HepG2 (cell line): ENCODE results near the gene LYPD6B. TPM values are rescaled to one million over a fixed set of nuclear protein-coding genes. Genes with fewer than 3 reads are reported as not detected.

Experiments
- ATAC-seq: fragments of 200-7000 bp; cut with Tn5 transposase; 3 replicates; pipeline ENCODE4 v1.9.1; 2020; ENCODE audit warnings: mild to moderate bottlenecking, moderate library complexity
- BruUV-seq: library from RNA; stranded (reverse); fragments of 400-500 nt; replicated peaks from 2 replicates; lab custom pipeline; 2021; lab: Mats Ljungman, UMichigan
- CTCF ChIA-PET: fragments of 300-600 bp; formaldehyde crosslinking; extraction: SDS; loops from one replicate; lab custom pipeline; 2021; ENCODE audit warnings: low total read pairs, inconsistent platforms, low intra/inter-chr PET ratio; lab: Yijun Ruan, JAX
- POLR2A ChIA-PET: fragments of 350-600 bp; sonication (Branson Sonifier 250); formaldehyde crosslinking; loops from one replicate; lab custom pipeline; 2020; ENCODE audit warnings: antibody characterized with exemption, inconsistent platforms; lab: Yijun Ruan, JAX
- DNase-seq: peaks from one replicate; pipeline ENCODE4 v3.0.0-alpha.2; 2015; ENCODE audit warnings: low spot score
- FAIRE-seq: peaks from 3 replicates; lab custom pipeline; 2011; peaks lifted over from hg19 to GRCh38; lab: Jason Lieb, UNC
- H2AFZ ChIP-seq: one replicate; pipeline ENCODE4 v1.6.1; 2011; ENCODE audit warnings: low read length, inconsistent platforms
- H3K27ac ChIP-seq: fragments of 300-600 bp; 3 replicates; pipeline ENCODE4 v1.8.0; 2011; ENCODE audit warnings: mixed run types, mild to moderate bottlenecking, mixed read lengths, low read length, inconsistent platforms; ENCODE audit not compliant: insufficient read depth; ENCODE audit errors: extremely low read length
- H3K27me3 ChIP-seq, 2 experiments: fragments of 200-600 bp in 1 of 2; 2 replicates in 1 of 2; 3 replicates in 1 of 2; pipeline versions ENCODE4 v1.6.0 to v1.8.0; 2011; ENCODE audit warnings: low read length in 2 of 2, mild to moderate bottlenecking in 2 of 2, moderate library complexity in 2 of 2, inconsistent platforms in 1 of 2; ENCODE audit not compliant: insufficient read depth in 2 of 2, control insufficient read depth in 1 of 2
- H3K36me3 ChIP-seq, 2 experiments: fragments of 200-600 bp in 1 of 2; replicated peaks in 1 of 2; 2 replicates in 1 of 2; 3 replicates in 1 of 2; pipeline versions ENCODE4 v1.5.1 to v1.8.0; 2011; ENCODE audit warnings: low read length in 2 of 2, inconsistent platforms in 1 of 2; ENCODE audit not compliant: insufficient read depth in 2 of 2, control insufficient read depth in 1 of 2
- H3K4me1 ChIP-seq: 2 replicates; pipeline ENCODE4 v1.5.1; 2012; ENCODE audit warnings: low read length, inconsistent platforms; ENCODE audit not compliant: insufficient read depth
- H3K4me2 ChIP-seq: 2 replicates; pipeline ENCODE4 v1.6.0; 2011; ENCODE audit warnings: low read depth, low read length, inconsistent platforms
- H3K4me3 ChIP-seq, 3 experiments: fragments of 200-600 bp in 1 of 3; sonication (generic), shearing (Covaris generic) in 1 of 3; replicated peaks in 1 of 3; 2 replicates each; pipeline ENCODE4 v1.5.1; 2011 to 2016; ENCODE audit warnings: low read length in 3 of 3, inconsistent platforms in 2 of 3, low read depth in 2 of 3, mild to moderate bottlenecking in 2 of 3, control low read depth in 1 of 3, mixed read lengths in 1 of 3; ENCODE audit not compliant: insufficient read depth in 1 of 3
- H3K79me2 ChIP-seq: one replicate; pipeline ENCODE4 v1.6.1; 2011; ENCODE audit warnings: low read length, inconsistent platforms; ENCODE audit not compliant: insufficient read depth
- H3K9ac ChIP-seq: 2 replicates; pipeline ENCODE4 v1.6.0; 2011; ENCODE audit warnings: mild to moderate bottlenecking, low read depth, low read length, inconsistent platforms; ENCODE audit not compliant: insufficient read depth
- H3K9me3 ChIP-seq: 2 replicates; pipeline ENCODE4 v1.5.1; 2012; ENCODE audit warnings: mild to moderate bottlenecking, low read length
- H4K20me1 ChIP-seq: 2 replicates; pipeline ENCODE4 v1.6.0; 2011; ENCODE audit warnings: inconsistent platforms, mild to moderate bottlenecking, low read length, moderate library complexity; ENCODE audit not compliant: insufficient read depth
- ARNT2 ChIP-seq: sonication (generic); formaldehyde crosslinking; IDR thresholded peaks from 2 replicates; pipeline ENCODE4 v1.8.0; 2022; ENCODE audit warnings: mild to moderate bottlenecking, low read depth, missing genetic modification reagents, moderate library complexity
- GABPB1 ChIP-seq: IDR thresholded peaks from 2 replicates; pipeline ENCODE4 v1.6.1; 2016; ENCODE audit warnings: mild to moderate bottlenecking, missing genetic modification reagents, moderate library complexity, missing compliant biosample characterization
- MEIS1 ChIP-seq: sonication (generic); formaldehyde crosslinking; IDR thresholded peaks from 2 replicates; pipeline ENCODE4 v1.9.0; 2021; ENCODE audit warnings: mild to moderate bottlenecking, missing genetic modification reagents, moderate library complexity, borderline replicate concordance
- ZNF225 ChIP-seq: sonication (generic); formaldehyde crosslinking; IDR thresholded peaks from 2 replicates; pipeline ENCODE4 v1.4.0; 2020; ENCODE audit warnings: mild to moderate bottlenecking, missing genetic modification reagents
- WGBS: methylation state at CpG from one replicate; pipeline ENCODE4 v1.1.6; 2017; ENCODE audit warnings: low lambda C conversion rate; 5-methylcytosine and 5-hydroxymethylcytosine counted together
- in situ Hi-C: cut with HindIII; loops from 2 replicates; pipeline ENCODE4 v1.10.0; 2017; ENCODE audit warnings: low pct_unique_long_range_greater_than_20kb; ENCODE audit not compliant: extremely low pct_ligation_motif_present
- intact Hi-C: fragments of 100-400 bp; cut with micrococcal nuclease; formaldehyde crosslinking; loops from one replicate; pipeline ENCODE4 v1.10.0; 2022; ENCODE audit not compliant: unreplicated experiment
- polyA plus RNA-seq, 8 experiments: library from polyadenylated mRNA; depleted of rRNA in 3 of 8; stranded (reverse) in 7 of 8; unstranded in 1 of 8; fragments of >200 nt; fragmentation: Illumina TruSeq in 4 of 8; extraction: Trizol in 4 of 8; gene quantifications; 2 replicates each; pipeline versions ENCODE4 v1.2.1 to v1.2.3, GENCODE V29; 2011 to 2016; ENCODE audit warnings: low read depth in 4 of 8, missing spikeins in 1 of 8, mixed read lengths in 1 of 8; ENCODE audit not compliant: insufficient read depth in 1 of 8
- total RNA-seq, 5 experiments: library from RNA; depleted of rRNA; stranded (reverse); fragments of >200 nt; fragmentation: Illumina TruSeq; extraction: Trizol; gene quantifications; 2 replicates each; pipeline ENCODE4 v1.2.3, GENCODE V29; 2016; ENCODE audit warnings: low read depth in 1 of 5
- TF ChIP-seq, protein P1 (sequence below): sonication (generic); formaldehyde crosslinking; IDR thresholded peaks from 2 replicates; pipeline ENCODE4 v1.5.1; 2020; ENCODE audit warnings: mild to moderate bottlenecking, missing genetic modification reagents
- TF ChIP-seq, protein P2 (sequence below): sonication (generic); formaldehyde crosslinking; IDR thresholded peaks from 2 replicates; pipeline ENCODE4 v1.4.0; 2020; ENCODE audit warnings: mild to moderate bottlenecking, missing genetic modification reagents

LYPD6B gene
- total and polyA plus RNA-seq, 2 of the 13 experiments (the other 11 are each of a cell fraction or from before 2014, with no cell fraction given) = not detected

DNA sequence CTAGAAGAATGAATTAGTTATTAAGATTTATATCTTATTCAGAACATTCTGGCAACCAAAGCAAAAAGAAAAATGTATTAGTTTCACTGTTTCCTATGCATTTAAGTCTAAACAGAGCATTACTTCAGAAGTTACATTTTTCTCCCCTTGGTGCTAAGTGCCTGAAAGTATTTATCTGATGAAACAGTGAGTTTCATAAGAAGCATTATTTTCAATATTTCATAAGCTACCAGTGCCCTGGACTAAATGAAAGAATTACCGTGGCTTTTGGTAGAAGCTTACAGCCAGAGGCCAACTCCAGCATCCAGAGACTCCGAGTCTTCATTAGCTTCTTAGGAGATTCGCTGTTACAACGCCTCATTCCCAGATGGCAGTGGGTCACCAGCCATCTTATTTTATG is 97.6 kb downstream of the LYPD6B start:
- H3K4me1 ChIP-seq = no peaks in the 10 kb centered on the region
- FAIRE-seq = no peak
- no peak overlapping the region for H3K4me2 ChIP-seq
- TF ChIP-seq, protein P1, sequence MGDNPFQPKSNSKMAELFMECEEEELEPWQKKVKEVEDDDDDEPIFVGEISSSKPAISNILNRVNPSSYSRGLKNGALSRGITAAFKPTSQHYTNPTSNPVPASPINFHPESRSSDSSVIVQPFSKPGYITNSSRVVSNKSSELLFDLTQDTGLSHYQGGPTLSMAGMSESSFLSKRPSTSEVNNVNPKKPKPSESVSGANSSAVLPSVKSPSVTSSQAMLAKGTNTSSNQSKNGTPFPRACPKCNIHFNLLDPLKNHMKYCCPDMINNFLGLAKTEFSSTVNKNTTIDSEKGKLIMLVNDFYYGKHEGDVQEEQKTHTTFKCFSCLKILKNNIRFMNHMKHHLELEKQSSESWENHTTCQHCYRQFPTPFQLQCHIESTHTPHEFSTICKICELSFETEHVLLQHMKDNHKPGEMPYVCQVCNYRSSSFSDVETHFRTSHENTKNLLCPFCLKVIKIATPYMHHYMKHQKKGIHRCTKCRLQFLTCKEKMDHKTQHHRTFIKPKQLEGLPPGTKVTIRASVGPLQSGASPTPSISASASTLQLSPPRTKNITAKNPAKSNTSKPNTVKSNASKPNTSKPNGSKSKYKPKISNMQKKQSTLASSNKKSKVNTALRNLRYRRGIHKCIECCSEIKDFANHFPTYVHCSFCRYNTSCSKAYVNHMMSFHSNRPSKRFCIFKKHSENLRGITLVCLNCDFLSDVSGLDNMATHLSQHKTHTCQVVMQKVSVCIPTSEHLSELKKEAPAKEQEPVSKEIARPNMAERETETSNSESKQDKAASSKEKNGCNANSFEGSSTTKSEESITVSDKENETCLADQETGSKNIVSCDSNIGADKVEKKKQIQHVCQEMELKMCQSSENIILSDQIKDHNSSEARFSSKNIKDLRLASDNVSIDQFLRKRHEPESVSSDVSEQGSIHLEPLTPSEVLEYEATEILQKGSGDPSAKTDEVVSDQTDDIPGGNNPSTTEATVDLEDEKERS (CRISPR knock-in tag) = no peak
- TF ChIP-seq MEIS1 (CRISPR knock-in tag) (no peak), GABPB1 (CRISPR knock-in tag) (no peak), ARNT2 (CRISPR knock-in tag) (no peak), ZNF225 (CRISPR knock-in tag) (no peak)
- TF ChIP-seq, protein P2, sequence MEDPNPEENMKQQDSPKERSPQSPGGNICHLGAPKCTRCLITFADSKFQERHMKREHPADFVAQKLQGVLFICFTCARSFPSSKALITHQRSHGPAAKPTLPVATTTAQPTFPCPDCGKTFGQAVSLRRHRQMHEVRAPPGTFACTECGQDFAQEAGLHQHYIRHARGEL (CRISPR knock-in tag) = no peak
- TF ChIP-seq, all 625 proteins: peak for 0
- no peaks in the 10 kb centered on the region for H3K79me2 ChIP-seq
- in situ Hi-C loops (no loop called here), intact Hi-C loops (no loop called here)
- ATAC-seq = no peak
- H4K20me1 ChIP-seq = no peaks in the 10 kb centered on the region
- H2AFZ ChIP-seq = no peak overlapping the region
- no peak overlapping the region for H3K9ac ChIP-seq
- CTCF ChIA-PET = no interaction called here
- 51% methylated on average over 4 of the region's 4 CpGs for whole genome bisulfite sequencing
- no peaks in the 10 kb centered on the region for H3K9me3 ChIP-seq
- BruUV-seq = no TSS peak
- 0 out of 5 replicates have a peak, but pooled peaks cover 0 to 3% of the 10 kb centered on the region in 2 experiments for H3K27me3 ChIP-seq
- H3K4me3 ChIP-seq = no peak overlapping the region
- H3K36me3 ChIP-seq = no peaks in the 10 kb centered on the region
- POLR2A ChIA-PET = no interaction called here
- no peak overlapping the region for H3K27ac ChIP-seq
- no peak for DNase-seq
